AG04450 (cell line): ENCODE data around the gene ROCK2. TPM values are rescaled to one million over a fixed set of nuclear protein-coding genes. Genes with fewer than 3 reads are reported as not detected.

ENCODE experiments used
- CTCF ChIA-PET: fragments of 300-600, 350-600 bp; formaldehyde crosslinking; extraction: SDS; loops from one replicate; lab custom pipeline; 2022; ENCODE audit warnings: antibody characterized with exemption, inconsistent platforms; lab: Charles Lee
- POLR2A ChIA-PET: fragments of 350-600 bp; formaldehyde crosslinking; extraction: SDS; loops from one replicate; lab custom pipeline; 2021; ENCODE audit warnings: antibody characterized with exemption, inconsistent platforms; lab: Yijun Ruan, JAX
- DNase-seq: peaks from one replicate; pipeline ENCODE4 v3.0.0-alpha.2; 2011; ENCODE audit warnings: low read depth, low spot score
- H3K27ac ChIP-seq: one replicate; pipeline ENCODE4 v1.5.1; 2012; ENCODE audit warnings: low read depth, low read length, control low read depth
- H3K27me3 ChIP-seq: one replicate; pipeline ENCODE4 v1.6.0; 2012; ENCODE audit warnings: low read length; ENCODE audit not compliant: control insufficient read depth, insufficient read depth
- H3K4me3 ChIP-seq: 2 replicates; pipeline ENCODE4 v1.5.1; 2011; ENCODE audit warnings: mild to moderate bottlenecking, low read depth, low read length, control low read depth
- H3K9me3 ChIP-seq: 2 replicates; pipeline ENCODE4 v1.5.1; 2012; ENCODE audit warnings: low read length; ENCODE audit not compliant: control insufficient read depth, insufficient read depth
- polyA plus RNA-seq: library from polyadenylated mRNA; depleted of rRNA; stranded (reverse); fragments of >200 nt; gene quantifications from 2 replicates; pipeline ENCODE4 v1.2.3, GENCODE V29; 2011
- TF ChIP-seq, protein P1 (sequence below): IDR thresholded peaks from 2 replicates; pipeline ENCODE4 v1.5.1; 2011; ENCODE audit warnings: low read depth, low read length, control low read depth, inconsistent platforms

Gene ROCK2
- polyA plus RNA-seq, 1 experiment, result 28.2 TPM

DNA sequence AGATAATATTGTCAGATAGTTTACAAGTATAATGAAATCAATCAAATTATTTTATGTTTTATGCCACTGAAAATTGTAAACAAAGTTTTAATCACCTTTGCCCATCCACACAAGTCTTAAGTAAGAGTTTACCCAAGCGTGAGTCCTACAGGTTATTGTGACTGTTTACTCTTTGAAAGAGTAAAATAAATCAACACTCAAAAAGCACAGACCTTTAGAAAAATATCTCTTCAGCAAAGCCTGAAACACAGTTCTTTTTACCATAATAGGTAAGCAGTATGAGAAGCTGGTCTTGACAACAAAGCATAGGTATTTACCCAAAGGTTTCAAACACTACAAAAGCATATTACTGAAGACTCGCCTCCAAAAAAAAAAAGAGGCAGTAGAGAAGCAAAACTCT is 3.7 kb downstream of the ROCK2 start:
- TF ChIP-seq, protein P1, sequence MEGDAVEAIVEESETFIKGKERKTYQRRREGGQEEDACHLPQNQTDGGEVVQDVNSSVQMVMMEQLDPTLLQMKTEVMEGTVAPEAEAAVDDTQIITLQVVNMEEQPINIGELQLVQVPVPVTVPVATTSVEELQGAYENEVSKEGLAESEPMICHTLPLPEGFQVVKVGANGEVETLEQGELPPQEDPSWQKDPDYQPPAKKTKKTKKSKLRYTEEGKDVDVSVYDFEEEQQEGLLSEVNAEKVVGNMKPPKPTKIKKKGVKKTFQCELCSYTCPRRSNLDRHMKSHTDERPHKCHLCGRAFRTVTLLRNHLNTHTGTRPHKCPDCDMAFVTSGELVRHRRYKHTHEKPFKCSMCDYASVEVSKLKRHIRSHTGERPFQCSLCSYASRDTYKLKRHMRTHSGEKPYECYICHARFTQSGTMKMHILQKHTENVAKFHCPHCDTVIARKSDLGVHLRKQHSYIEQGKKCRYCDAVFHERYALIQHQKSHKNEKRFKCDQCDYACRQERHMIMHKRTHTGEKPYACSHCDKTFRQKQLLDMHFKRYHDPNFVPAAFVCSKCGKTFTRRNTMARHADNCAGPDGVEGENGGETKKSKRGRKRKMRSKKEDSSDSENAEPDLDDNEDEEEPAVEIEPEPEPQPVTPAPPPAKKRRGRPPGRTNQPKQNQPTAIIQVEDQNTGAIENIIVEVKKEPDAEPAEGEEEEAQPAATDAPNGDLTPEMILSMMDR, result no peak
- ChIA-PET POLR2A (no interaction called here), CTCF (interaction anchor here (0.6 kb wide), 1 partner anchor 68 kb away, joined by 3 read pairs; no protein-coding TSS in a partner anchor)
- Histone ChIP-seq H3K9me3 (peaks cover 3% of the 10 kb centered on the region; the same call in 1 of the 2 replicates), H3K27ac (no peak overlapping the region), H3K27me3 (no peaks in the 10 kb centered on the region), H3K4me3 (no peak overlapping the region)
- DNase-seq, result no peak

DNA sequence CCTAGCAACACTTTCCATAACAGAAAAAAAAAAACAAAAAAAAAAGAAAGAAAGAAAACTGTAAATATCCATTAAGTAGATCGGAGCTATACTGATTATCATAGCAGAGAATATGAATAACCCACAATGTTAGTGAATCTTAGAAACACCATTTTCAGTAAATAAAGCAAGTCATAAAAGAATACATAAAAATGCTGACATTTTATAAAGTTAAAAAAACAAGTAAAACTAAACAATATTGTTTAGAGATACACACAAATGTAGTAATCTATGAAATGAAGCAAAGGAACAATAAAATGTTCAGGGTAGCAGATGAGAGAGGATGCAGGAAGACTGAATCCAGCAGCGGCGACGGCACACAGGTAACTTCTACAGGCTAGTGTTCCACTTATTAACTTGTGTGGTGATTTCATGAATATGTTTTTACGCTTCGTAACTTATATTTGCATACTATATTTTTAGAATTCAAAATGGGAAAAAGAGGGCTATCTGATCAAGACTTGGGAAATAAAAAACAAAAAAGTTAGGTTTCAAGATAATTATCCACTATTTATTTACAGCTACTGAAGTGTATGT is 4.8 kb downstream of the ROCK2 start:
- TF ChIP-seq, protein P1, result no peak
- Histone ChIP-seq H3K9me3 (peaks cover 3% of the 10 kb centered on the region; the same call in 1 of the 2 replicates), H3K27ac (no peak overlapping the region), H3K4me3 (no peak overlapping the region), H3K27me3 (no peaks in the 10 kb centered on the region)
- ChIA-PET CTCF (no interaction called here), POLR2A (no interaction called here)
- DNase-seq, result no peak

DNA sequence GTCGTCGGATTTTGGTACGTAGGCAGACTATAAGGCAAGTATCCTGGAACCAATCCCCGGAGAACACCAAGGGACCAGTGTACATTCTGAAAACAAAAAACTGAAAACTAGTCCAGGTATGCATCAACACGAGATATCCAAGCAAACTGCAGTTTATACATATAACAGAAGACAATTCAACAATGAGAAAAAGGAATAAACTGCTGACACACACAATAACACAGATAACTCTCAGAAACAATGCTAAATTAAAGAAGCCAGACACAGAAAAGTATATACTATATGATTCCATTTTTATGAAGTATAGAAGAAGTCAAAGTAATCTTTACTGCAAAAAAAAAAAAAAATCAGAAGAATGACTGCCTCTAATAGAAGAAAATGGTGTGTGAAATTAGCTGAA is 5.9 kb downstream of the ROCK2 start:
- Histone ChIP-seq H3K27me3 (no peaks in the 10 kb centered on the region), H3K27ac (no peak overlapping the region), H3K4me3 (no peak overlapping the region), H3K9me3 (peaks cover under 1% of the 10 kb centered on the region; the same call in 1 of the 2 replicates)
- DNase-seq, result no peak
- CTCF ChIA-PET, result no interaction called here
- POLR2A ChIA-PET, result no interaction called here
- TF ChIP-seq, protein P1, result no peak

DNA sequence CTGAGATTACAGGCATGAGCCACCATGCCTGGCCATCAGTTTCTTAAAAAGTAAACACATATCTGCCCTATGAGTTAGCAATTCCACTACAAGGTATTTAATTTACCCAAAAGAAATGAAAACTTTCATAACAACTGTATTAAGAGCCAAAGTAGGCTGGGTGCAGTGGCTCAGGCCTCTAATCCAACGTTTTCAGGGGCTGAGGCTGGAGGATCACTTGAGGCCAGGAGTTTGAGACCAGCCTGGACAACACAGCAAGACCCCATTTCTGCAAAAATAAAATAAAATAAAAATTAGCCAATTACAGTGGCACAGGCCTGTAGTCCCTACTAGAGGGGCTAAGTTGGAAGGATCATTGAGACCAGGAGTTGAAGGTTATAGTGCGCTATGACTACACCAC is 6.5 kb downstream of the ROCK2 start:
- ChIA-PET POLR2A (no interaction called here), CTCF (no interaction called here)
- Histone ChIP-seq H3K27me3 (no peaks in the 10 kb centered on the region), H3K9me3 (no peaks in the 10 kb centered on the region), H3K27ac (no peak overlapping the region), H3K4me3 (no peak overlapping the region)
- TF ChIP-seq, protein P1, result no peak
- no peak for DNase-seq

DNA sequence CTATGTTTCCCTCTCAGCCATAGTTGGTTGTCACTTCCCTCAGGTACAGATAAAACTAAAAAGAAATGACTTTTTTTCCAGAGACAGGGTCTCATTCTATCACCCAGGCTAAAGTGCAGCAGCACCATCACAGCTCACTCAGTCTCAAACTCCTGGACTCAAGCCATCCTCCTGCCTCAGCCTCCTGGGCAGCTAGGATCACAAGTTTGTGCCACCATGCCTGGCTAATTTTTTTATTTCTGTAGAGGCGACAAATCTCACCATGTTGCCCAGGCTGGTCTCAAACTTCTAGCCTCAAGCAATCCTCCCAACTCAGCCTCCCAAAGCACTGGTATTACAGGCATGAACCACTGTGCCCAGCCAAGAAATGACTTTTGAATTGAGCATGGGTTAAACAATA is 8.2 kb downstream of the ROCK2 start:
- POLR2A ChIA-PET, result no interaction called here
- TF ChIP-seq, protein P1, result no peak
- CTCF ChIA-PET, result no interaction called here
- no peak overlapping the region for H3K4me3 ChIP-seq
- no peak for DNase-seq
- no peaks in the 10 kb centered on the region for H3K27me3 ChIP-seq
- H3K9me3 ChIP-seq, result no peaks in the 10 kb centered on the region
- H3K27ac ChIP-seq, result no peak overlapping the region
